ENCODE results near the gene DEXI. TPM values are rescaled to one million over a fixed set of nuclear protein-coding genes. Genes with fewer than 3 reads are reported as not detected.
A peak's percentile ranks its signal among the peaks of the same experiment; 100 is the strongest.

DEXI gene
- total RNA-seq, 4 donors from 2014 or later = 79.2 to 136 (median 102) TPM

DNA sequence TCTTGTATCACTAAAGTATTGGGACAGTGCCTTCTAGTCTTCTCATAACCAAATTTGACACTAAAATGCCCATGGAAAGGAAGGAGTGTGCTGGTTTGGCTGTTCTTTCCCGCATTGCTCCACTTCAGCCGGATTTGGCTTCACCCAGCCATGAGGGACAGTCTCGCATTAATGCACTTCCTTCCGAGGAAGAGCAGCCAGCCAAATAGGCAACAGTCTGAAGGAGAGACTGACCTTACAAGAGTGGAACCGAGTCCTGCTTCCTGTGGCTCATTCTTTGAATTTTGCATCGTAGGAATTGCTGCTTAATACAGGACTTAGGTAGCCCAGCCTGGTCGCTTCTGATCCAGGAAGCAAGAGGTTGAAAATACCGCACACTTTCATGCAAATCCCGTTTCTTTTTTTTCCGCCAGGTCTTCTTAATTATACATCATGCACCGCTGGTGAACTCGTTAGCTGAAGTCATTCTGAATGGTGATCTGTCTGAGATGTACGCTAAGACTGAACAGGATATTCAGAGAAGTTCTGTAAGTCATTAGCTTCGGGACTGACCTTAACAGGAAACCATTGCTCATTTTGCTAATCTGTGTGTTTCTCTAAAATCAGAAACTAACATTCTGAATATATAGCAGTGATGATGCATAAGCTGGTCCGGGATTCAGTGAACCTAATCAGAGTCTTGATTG, 40.3 kb upstream of the DEXI start:
- no peak for ATAC-seq
- TF ChIP-seq POLR2A (IDR thresholded peaks at IDR 0.05) = no peak
- TF ChIP-seq CTCF (IDR thresholded peaks at IDR 0.05) = no peak
- TF ChIP-seq EP300 (IDR thresholded peaks at IDR 0.05) = no peak
- no peaks in the 10 kb centered on the region for H3K27me3 ChIP-seq
- H3K9me3 ChIP-seq = no peaks in the 10 kb centered on the region
- peaks cover 0 to 34% of the 10 kb centered on the region in 2 donors for H3K36me3 ChIP-seq
- peaks cover 0 to 45% (median 11%) of the 10 kb centered on the region in 3 donors for H3K4me1 ChIP-seq
- no peak overlapping the region for H3K4me3 ChIP-seq
- WGBS, 2 donors (ENCODE audit: low coverage in 1 of 2) = 54 to 67% methylated on average over 9 to 11 of the region's 15 CpGs
- peak overlapping the region in 2 of 4 donors; percentile 31 to 48 for H3K27ac ChIP-seq

DNA sequence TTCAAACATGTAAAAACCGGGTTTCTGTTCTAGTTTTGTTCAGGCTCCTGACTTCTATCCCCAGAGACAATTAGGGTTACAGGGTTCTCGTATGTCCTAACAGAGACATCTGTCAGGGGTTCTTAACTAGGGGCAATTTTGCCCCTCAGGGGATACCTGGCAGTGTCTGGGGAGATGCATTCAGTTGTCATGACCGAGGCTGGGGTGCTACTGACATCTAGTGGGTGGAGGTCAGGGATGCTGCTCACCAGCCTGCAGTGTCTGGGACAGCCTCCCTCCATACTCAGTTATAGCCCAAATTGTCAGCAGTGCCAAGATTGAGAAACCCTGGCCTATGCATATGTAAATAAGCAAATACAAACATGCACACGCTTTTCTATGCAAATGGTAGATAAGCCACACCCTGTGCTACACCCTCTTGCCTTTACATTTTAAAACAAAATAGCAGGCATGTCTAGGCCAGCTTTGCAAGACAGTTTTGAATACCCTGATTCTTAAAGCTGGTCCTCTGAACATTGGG, 39.5 kb upstream of the DEXI start:
- 93 to 100% methylated on average over 2 to 3 of the region's 4 CpGs for WGBS, 2 donors (ENCODE audit: low coverage in 1 of 2)

DNA sequence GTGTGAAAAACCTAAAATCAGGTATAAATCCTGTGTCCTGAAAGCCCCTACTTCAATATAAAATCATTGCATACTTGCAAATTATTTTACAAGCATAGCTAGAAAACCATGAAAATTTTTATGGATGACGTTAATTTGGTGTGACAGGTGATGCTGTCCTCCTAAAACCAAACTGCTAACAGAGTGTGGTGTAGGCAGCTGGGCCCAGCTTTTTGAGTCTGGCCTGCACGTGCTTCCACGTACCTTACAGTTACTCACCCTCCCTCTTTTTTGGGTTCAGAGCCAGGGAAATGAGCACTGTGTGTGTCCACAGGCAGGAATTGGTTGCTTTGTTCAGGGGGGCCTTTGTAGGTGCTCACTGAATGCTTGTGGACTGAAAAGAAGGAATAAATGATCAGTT, 38.5 kb upstream of the DEXI start:
- no peak for ATAC-seq
- H3K36me3 ChIP-seq = peaks cover 0 to 44% of the 10 kb centered on the region in 2 donors
- peaks cover 0 to 45% (median 11%) of the 10 kb centered on the region in 3 donors for H3K4me1 ChIP-seq
- WGBS, 2 donors (ENCODE audit: low coverage in 1 of 2) = 70 to 71% methylated on average over 1 to 3 of the region's 3 CpGs
- H3K27ac ChIP-seq = peak overlapping the region in 3 of 4 donors; percentile 82 to 91 (median 86)
- no peak overlapping the region for H3K4me3 ChIP-seq
- H3K9me3 ChIP-seq = no peaks in the 10 kb centered on the region
- TF ChIP-seq EP300 (IDR thresholded peaks at IDR 0.05) (no peak), POLR2AphosphoS5 (IDR thresholded peaks at IDR 0.05) (no peak), POLR2A (IDR thresholded peaks at IDR 0.05) (no peak), CTCF (IDR thresholded peaks at IDR 0.05) (no peak)
- no peaks in the 10 kb centered on the region for H3K27me3 ChIP-seq

More for the DNA sequence above, 39.5 kb upstream of the DEXI start:
- peaks cover 0 to 45% (median 11%) of the 10 kb centered on the region in 3 donors for H3K4me1 ChIP-seq
- H3K27me3 ChIP-seq = no peaks in the 10 kb centered on the region
- peaks cover 0 to 39% of the 10 kb centered on the region in 2 donors for H3K36me3 ChIP-seq
- ATAC-seq = no peak
- H3K27ac ChIP-seq = peak overlapping the region in 2 of 4 donors; percentile 31 to 86
- peak in 1 of 4 experiments; percentile 16 for TF ChIP-seq CTCF (IDR thresholded peaks at IDR 0.05)
- no peak for TF ChIP-seq EP300 (IDR thresholded peaks at IDR 0.05)
- H3K9me3 ChIP-seq = no peaks in the 10 kb centered on the region
- no peak overlapping the region for H3K4me3 ChIP-seq

DNA sequence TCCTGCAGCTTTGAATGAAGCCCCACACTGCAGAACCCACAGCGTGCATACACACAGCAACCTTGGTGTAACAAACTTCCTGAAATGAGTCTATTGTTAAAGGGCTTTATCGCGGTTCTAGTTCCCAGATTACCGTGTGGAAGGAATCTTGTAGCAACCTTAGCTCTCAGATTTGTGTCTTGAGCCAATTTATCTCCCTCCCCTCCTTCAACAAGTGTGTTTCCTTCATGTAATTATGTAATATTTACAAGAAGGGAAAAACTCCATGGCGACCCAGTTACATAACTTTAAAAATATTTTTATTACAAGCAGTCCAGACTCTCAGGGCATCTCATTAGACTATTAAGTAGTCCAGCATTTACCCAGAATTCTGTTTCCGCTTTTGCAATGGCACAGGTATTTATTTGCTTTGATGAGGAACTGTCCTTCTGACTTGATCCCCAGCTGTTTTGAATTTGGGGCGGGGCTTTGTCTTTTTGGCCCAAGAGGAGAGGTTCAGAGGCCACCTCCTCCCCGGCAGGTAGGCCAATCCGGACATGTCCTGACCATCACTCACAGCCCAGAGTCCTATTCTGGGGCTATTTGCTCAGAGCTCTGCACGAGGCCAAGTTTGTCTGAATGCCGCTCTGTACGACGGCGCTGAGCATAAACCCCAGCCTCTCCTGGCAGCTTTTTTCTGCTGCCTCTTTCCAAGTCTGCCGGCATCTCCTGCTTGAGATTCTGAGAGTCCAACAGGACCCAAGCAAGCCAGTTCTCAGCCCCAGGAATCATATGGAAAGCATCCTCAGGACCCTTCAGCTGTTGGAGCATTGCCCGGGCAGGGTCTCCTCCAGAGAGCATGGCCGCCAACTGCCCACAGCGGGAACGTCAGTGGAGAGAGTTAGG, 37.7 kb upstream of the DEXI start:
- Histone ChIP-seq H3K27me3 (no peaks in the 10 kb centered on the region), H3K9me3 (no peaks in the 10 kb centered on the region), H3K27ac (peak overlapping the region; percentile 48 to 91 (median 84)), H3K36me3 (peaks cover 0 to 48% of the 10 kb centered on the region in 2 donors), H3K4me1 (peaks cover 0 to 45% (median 11%) of the 10 kb centered on the region in 3 donors), H3K4me3 (peak overlapping the region in 1 of 2 donors; percentile 1)
- no peak for TF ChIP-seq EP300 (IDR thresholded peaks at IDR 0.05)
- TF ChIP-seq CTCF (IDR thresholded peaks at IDR 0.05) = peak in 1 of 4 experiments; percentile 15
- peak; percentile 54 for TF ChIP-seq POLR2AphosphoS5 (IDR thresholded peaks at IDR 0.05)
- no peak for TF ChIP-seq POLR2A (IDR thresholded peaks at IDR 0.05)
- 5 to 18% methylated on average over 7 to 9 of the region's 19 CpGs for WGBS, 2 donors (ENCODE audit: low coverage in 1 of 2)
- peak; percentile 93 for ATAC-seq
